ENCODE measurements around the gene LGALS16.
"Not testable (repeated sequence)": the region's sequence is repeated elsewhere in the genome, so short reads cannot be mapped to it uniquely, and the experiment has no call there.

Gene LGALS16

GRCh38 chr19:39679056-39679790 lies 23.5 kb downstream of the LGALS16 start:
- peak in 2 of 3 donors; percentile 6 to 21 for DNase-seq

GRCh38 chr19:39679791-39680168 lies 24.1 kb downstream of the LGALS16 start:
- DNase-seq = peak in 1 of 3 donors; percentile 22

- no peak for DNase-seq
These were observed 24.9 kb downstream of the LGALS16 start for GRCh38 chr19:39680593-39680992.

- DNase-seq = no peak
These were observed 25.7 kb downstream of the LGALS16 start for GRCh38 chr19:39681416-39681815.

DNA sequence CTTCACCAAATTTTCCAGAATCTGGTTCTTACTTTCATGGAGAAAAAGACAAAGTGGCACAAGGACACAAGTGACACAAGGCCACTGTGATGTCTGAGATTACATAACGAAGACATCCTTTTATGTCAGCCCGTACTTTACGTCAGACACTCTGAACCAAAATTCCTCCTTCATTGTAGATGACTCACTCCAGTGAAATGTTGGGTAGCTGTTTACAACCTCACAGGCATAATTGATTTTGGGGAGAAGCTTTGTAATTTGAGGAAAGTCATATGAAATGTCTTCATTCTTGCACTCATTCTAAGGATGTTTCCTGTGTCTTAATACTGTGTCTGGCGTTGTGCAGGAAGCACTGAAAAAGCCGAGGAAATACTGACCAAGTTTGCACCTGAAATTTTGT lies 28.6 kb downstream of the LGALS16 start:
- peak in 2 of 3 donors; percentile 25 to 33 for DNase-seq

DNA sequence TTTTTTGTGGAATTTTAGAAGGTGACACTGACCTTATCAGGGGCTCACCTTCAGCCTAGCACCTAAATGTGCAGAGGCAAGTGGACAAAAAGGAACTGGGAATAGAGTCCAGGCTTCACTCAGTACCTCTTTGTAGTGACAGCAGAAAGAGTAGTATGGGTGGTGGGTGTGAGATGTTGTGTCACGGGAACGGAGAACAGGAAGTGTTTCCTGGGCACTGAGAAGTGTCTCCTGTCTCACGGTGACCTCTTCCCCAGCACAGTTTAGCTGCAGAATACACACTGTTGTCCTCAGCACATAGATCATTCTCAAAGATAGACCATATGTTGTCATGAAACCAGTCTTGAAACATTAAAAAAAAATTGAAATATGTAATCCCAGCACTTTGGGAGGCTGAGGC lies 31.0 kb downstream of the LGALS16 start:
- DNase-seq = peak in 2 of 3 donors; percentile 21

DNA sequence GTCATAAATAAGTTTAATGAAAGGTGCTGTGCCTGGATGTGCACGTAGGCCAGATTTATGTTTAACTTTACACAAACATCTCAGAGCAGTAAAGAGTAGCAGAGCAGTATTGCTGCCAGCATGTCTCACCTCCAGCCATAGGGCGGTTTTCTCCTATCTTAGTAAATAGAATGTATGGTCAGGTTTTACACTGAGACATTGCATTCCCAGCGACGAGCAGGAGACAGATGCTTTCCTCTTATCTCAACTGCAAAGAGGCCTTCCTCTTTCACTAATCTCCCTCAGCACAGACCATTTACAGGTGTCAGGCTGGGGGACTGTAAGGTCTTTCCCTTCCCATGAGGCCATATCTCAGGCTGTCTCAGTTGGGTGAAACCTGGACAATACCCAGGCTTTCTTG lies 32.9 kb downstream of the LGALS16 start:
- not testable (repeated sequence) for DNase-seq

- no peak for DNase-seq
These were observed 36.5 kb downstream of the LGALS16 start for GRCh38 chr19:39692166-39692565.

GRCh38 chr19:39692822-39693221 lies 37.1 kb downstream of the LGALS16 start:
- no peak for DNase-seq

DNA sequence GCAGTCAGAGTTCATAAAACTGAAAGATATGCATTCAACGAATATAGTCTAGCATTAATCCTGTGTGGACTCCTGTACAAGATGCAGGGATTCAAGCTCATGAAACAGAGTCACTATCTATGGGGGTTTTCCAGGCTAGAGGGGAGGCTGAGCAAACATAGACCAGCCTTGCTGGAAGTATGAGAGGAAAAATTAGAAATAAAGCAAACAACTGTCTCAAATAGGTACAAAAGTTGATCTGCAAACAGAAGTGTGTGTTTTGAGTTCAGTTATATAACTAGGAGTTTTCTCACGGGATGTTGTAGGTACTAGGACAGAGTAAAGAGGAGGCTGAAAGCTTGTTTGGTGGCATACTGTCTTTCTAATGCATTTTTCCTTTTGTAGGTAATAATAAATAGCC lies 40.0 kb downstream of the LGALS16 start:
- DNase-seq = no peak

GRCh38 chr19:39696387-39696786 lies 40.7 kb downstream of the LGALS16 start:
- DNase-seq = no peak

DNA sequence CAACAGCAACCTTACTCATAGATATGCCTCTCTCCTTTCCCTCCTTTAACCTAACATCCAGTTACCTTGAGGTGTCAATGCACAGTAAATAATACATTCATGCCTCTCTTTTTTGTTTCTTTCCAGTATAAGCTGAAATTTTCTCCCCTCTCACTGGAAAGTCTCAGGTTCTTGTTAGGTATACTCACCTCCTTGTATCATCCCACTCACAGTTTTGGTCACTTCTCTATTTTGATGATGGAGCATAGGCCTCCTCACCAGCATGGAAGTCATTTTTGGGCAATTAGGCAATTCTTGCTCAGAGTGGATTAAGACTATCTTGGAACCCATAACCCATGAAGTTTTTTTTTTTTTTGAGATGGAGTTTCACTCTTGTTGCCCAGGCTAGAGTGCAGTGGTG lies 42.8 kb downstream of the LGALS16 start:
- DNase-seq = no peak

- no peak for DNase-seq
These were observed 45.6 kb downstream of the LGALS16 start for GRCh38 chr19:39701291-39701690.

DNA sequence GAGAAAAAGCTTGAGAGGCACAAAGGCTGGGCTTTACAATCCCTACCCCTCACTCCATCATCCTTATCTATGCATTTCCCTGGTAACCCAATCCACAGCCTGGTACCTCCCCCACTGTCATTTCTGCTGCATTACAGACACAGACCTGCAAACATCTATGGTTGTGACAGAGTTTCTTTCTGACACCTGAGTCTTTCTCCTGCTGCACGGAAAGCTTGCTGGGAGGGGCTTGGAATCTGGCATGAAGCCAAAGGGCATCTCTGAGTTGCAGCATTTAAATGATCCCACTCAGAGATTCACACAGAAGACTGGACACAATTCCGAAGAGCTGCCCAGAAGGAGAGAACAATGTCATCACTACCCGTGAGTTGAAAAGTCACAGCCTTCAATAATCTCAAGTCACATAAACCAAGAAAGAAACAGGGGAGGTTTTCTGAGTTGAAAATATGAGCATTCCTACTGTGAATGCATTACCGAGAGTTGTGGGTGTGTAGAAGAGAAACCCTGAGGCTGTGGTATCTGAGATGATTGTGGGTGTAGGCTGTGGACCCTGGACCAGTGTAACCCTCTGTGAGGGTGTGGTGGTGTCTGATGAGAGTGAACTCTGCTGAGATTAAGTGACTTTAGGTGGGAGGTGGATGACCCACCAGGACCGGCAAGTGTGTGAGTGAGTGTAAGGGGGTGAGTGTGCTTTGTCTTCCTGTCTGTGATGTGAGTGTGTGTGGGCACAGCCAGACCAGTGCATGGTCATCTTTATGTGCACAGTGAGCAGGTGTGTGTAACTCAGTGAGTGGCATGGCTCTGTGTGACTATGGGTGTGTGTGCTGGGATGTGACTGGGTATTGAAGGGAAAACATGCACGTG lies 48.7 kb downstream of the LGALS16 start, which contains the start of gene LGALS14:
TSS of gene LGALS14 (plus strand) at position 301 of the 864 bp plus-strand sequence. CDS start at position 349, 48 bp downstream.
- DNase-seq = no peak

GRCh38 chr19:39705578-39706188 lies 50.0 kb downstream of the LGALS16 start:
- peak; percentile 49 to 58 (median 55) for DNase-seq

DNA sequence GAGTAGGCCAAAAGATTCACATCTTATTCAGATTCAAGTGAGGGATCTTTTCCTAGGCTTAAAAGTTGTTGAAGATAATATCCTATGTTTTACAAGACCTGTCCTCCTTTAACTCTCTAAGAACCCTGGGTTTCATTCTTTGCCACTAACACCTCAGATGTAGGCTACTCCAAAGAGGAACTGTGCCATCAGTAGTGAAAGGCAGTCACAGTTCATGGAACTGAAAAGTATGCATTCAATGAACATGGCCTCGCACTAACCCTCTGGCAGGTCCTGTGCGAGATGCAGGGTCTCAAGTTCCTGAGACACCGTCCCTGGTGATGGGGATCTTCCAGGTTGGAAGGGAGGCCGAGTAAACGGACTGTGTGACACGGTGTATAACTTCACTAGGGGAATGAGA lies 52.9 kb downstream of the LGALS16 start:
- DNase-seq = no peak

- no peak for DNase-seq
These were observed 53.5 kb downstream of the LGALS16 start for GRCh38 chr19:39709026-39709872.

Measured in suppressor macrophage treated with lipopolysaccharide for 1 hour (primary cell).